NCI-H2196 treated with DMSO at 0.1 percent for 48 hours (cell line): ENCODE data around the gene HRH1.
"Not testable (repeated sequence)": the region's sequence is repeated elsewhere in the genome, so short reads cannot be mapped to it uniquely, and the experiment has no call there.

ENCODE experiments used
- DNase-seq: peaks from one replicate; lab custom pipeline; 2025; ENCODE audit not compliant: unreplicated experiment; lab: John Stamatoyannopoulos, UW

Gene HRH1

GRCh38 chr3:11204697-11205348, 50.5 kb downstream of the HRH1 start:
- no peak for DNase-seq

- not testable (repeated sequence) for DNase-seq
Measured at GRCh38 chr3:11205881-11206280, 51.6 kb downstream of the HRH1 start.

GRCh38 chr3:11206316-11206715, 52.0 kb downstream of the HRH1 start:
- DNase-seq: no peak

GRCh38 chr3:11206953-11207352, 52.7 kb downstream of the HRH1 start:
- DNase-seq: no peak

DNA sequence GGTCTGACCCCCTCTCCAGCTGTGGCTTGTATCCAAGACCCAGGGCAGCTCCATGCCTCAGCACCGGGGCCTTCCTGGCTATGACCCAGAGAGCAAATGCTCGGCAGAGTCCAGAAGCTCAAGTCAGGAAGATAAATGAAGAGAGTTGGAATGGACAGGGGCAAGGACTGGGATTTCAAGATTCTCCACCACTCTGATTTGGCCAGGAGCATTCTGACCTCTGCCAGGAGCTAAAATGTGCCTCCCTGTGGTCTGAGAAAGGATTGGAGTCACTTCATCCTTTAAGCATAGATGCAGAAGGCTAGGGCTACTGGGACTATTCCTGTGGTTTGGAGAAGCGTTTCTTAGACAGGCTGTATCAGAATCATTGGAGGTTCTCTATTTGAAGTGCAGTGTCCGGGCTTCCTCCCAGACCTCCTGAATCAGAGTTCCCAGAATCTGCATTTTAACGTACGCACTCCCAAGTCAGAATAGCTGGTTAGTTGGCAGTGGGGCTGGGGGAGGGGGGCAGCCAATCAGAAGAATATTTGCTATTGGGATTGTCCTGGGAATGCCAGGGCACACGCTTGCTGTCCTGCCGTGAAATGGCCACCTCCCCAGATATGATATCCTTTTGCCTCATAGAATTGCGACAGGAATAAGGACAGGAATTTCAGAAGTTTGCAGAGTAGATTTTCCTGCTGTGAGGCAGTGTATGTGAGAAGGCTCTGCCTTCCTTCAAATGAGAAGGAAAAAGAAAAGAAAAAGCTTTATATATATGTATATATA, 57.4 kb downstream of the HRH1 start:
- DNase-seq: no peak

DNA sequence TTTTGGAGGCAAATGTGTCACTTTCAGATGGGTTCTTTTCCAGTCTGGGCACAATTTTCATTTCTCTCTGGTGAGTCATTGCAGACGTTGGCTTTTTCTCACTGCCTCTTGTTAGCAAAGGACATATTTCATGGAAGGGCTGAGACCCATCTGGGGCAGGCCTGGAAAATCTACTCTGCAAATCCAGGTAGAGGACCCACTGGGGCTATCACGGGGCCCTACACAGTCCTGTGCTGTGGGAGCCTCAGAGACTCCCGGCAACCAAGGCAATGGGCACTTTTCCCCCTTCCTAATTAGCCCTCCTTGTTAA, 58.0 kb downstream of the HRH1 start:
- no peak for DNase-seq

DNA sequence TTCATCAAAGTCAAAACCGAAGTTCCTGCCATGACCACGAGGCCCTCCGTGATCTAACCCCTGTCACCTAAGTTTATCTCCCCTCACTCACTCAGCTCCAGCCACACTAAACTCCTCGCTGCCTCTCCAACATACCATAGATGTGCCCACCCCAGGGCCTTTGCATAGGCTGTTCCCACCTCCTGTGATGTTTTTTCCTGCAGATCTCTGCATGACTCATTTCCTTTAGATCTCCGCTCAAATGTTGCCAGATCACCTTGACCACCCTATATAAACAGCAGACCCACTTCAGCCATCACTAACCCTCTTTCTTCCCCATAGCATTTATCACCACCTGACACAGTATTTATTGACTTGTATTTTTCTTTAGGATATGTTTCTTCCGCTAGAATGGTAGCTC, 58.5 kb downstream of the HRH1 start:
- no peak for DNase-seq

DNA sequence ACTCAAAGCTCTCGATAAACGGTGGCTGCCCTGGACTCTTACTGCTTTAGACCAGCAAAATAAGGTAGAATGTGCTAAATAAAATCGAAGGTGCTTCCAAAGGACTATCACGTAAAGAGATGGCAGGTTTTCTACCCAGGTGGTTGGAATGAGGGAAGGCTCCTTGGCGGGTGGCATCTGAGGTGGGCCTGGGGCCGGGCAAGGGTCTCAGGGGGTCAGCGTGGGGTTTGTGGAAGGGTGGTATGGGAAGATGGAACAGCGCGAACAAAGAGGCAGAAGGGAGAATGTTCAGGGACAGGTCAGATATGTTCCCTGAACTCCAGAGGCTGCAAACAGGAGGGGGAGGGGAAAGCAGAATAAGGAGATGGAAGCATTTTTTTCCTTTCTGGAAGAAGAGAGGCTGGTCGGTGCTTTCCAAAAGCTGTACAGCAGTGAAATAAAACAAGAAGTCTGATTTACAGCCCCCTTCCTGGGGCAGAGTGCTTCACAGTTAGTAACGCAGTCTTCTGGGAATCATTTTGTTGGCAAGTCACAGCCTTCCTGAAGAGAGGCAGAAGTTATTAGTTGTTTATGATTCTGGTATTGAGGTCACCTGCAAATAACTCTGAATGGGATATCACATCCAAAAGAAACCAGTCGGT, 59.6 kb downstream of the HRH1 start:
- DNase-seq: no peak

- DNase-seq: no peak
Measured at GRCh38 chr3:11214451-11214978, 60.2 kb downstream of the HRH1 start.

DNA sequence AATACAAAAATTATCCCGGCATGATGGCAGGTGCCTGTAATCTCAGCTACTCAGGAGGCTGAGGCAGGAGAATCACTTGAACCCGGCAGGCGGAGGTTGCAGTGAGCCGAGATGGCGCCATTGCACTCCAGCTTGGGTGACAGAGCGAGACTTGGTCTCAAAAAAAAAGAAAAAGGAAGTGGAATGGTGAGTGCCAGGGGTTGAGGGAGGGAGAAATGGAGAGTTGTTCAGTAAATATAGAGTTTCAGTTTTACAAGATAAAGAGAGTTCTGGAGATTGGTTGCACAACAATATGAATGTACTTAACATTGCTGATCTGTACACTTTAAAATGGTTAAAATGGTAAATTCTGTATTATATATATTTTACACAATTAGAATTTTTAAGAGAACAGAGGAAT, 63.1 kb downstream of the HRH1 start:
- not testable (repeated sequence) for DNase-seq

DNA sequence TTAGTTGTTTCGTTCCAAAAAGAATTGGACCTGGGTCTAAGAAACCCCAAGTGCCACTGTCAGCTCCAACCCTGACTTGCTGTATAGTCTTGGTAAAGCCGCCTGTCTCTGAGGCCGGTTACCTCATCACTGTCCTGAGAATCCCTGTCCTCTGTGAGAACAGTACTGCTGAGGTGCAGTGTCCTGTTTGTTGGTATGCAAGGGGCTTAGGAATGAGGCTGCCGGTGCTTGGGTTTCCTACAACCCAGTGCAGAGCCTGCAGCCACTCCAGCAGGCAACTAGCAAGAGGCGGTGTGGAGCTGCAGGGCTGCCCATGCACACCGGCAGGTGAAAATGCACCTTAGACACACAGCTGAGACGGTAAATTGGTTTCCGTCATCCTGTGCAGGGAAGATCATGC, 65.9 kb downstream of the HRH1 start:
- no peak for DNase-seq

- no peak for DNase-seq
Measured at GRCh38 chr3:11221818-11222415, 67.6 kb downstream of the HRH1 start.

- no peak for DNase-seq
Measured at GRCh38 chr3:11224010-11224409, 69.7 kb downstream of the HRH1 start.

- no peak for DNase-seq
Measured at GRCh38 chr3:11224870-11225229, 70.6 kb downstream of the HRH1 start.

GRCh38 chr3:11226042-11226370, 71.7 kb downstream of the HRH1 start:
- DNase-seq: no peak

DNA sequence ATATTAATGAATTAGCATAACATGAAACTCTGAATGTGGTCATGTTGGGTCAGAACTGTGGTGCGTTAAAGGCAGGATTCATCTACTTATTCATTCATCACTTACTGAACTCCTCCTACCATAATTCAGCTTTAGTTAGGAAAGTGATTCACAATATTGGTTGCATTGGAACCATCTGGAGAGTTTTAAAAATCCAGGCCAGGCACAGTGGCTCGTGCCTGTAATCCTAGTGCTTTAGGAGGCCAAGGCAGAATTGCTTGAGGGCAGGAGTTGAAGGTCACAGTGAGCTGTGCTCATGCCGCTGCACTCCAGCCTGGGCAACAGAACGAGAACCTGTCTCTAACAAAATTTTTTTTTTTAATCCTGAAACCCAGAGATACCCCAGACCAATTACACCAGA, 73.7 kb downstream of the HRH1 start:
- no peak for DNase-seq

- DNase-seq: no peak
Measured at GRCh38 chr3:11230125-11230524, 75.8 kb downstream of the HRH1 start.

GRCh38 chr3:11230832-11231231, 76.5 kb downstream of the HRH1 start:
- no peak for DNase-seq

- no peak for DNase-seq
Measured at GRCh38 chr3:11235385-11235784, 81.1 kb downstream of the HRH1 start.

DNA sequence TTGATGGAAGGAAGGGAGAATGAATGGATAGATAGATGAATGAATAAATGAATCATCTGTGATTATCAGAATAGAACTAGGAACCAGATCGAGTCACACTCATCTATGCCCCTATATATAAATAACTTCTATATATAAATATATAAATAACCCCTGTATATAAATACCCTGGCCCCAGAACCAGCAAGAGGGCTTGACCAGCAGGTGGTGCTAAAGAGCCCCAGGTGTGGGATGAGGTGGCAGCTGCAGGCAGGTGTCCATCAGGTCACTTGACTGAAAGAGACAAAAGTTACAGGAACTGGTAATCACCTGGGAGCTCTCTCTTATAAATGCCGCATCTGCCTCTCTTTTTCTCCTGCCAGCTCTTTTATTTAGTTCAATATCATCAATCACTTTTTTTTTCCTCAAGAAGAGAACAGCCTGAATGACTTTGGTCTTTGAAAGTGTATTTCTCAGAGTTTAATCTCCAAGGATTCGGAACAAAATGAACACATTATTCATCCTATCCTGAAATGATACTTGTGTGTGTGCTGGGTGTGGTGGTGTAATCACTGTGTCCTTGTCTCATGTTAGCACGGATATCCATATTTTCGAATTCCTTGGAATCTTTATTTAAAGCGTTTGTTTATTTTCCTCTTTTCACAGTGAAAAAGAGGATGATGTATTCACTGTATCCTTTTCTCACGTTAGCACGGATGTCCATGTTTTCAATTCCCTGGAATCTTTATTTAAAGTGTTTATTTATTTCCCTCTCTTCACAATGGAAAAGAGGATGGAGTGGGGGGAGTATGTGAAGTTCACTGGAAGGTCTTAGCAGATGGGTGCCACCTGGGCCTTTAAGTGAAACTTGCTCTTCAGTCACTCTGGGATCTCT, 82.5 kb downstream of the HRH1 start:
- no peak for DNase-seq

DNA sequence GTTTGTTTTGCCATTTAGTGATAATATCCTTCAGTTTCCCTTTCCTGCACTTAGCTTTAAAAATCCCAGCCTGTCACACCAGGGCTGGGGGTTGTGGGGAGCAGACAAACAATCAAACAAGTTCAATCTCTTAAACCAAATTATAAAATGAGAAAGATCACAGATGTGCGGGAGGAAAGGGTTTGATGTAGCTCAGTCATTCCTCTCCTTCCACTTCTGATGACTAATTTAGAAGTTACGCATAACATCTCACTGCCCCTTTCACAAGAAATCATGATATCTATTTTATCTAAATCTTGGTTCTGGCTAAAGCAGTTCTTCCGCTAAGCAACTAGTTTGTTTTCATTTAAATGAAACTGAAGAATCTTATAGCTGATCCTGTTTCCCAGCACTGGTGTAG, 83.8 kb downstream of the HRH1 start:
- DNase-seq: no peak
